IMR-90 (cell line): ENCODE results near the gene IKZF4. TPM values are rescaled to one million over a fixed set of nuclear protein-coding genes. Genes with fewer than 3 reads are reported as not detected.
A peak's percentile ranks its signal among the peaks of the same experiment; 100 is the strongest.

Source experiments
- ATAC-seq: fragments of 200-7000 bp; cut with Tn5 transposase; 2 replicates; pipeline ENCODE4 v1.9.1; 2020; ENCODE audit warnings: low read depth, mild to moderate bottlenecking, moderate library complexity
- BruUV-seq: library from RNA; stranded (reverse); fragments of 400-500 nt; replicated peaks from 2 replicates; lab custom pipeline; 2021; lab: Mats Ljungman, UMichigan
- CTCF ChIA-PET: fragments of 300-600 bp; formaldehyde crosslinking; extraction: SDS; loops from one replicate; lab custom pipeline; 2021; ENCODE audit warnings: antibody characterized with exemption; lab: Yijun Ruan, JAX
- POLR2A ChIA-PET: fragments of 300-600 bp; sonication (Branson Sonifier 250); formaldehyde crosslinking; loops from one replicate; lab custom pipeline; 2022; ENCODE audit warnings: antibody characterized with exemption; ENCODE audit not compliant: unreplicated experiment; lab: Charles Lee
- DNase-seq: peaks from one replicate; pipeline ENCODE4 v3.0.0; 2013
- H2AFZ ChIP-seq: replicated peaks from 2 replicates; pipeline ENCODE3; 2013; ENCODE audit warnings: low read length, mild to moderate bottlenecking; ENCODE audit not compliant: poor library complexity
- H2AK5ac ChIP-seq: 2 replicates; pipeline ENCODE4 v1.6.1; 2013; ENCODE audit warnings: low read depth, low read length, inconsistent platforms
- H2AK9ac ChIP-seq: replicated peaks from 2 replicates; pipeline ENCODE3; 2013; ENCODE audit warnings: mild to moderate bottlenecking, low read depth, low read length, moderate library complexity; ENCODE audit not compliant: poor library complexity
- H2BK120ac ChIP-seq: 2 replicates; pipeline ENCODE4 v1.6.1; 2013; ENCODE audit warnings: low read depth, low read length, inconsistent platforms
- H2BK15ac ChIP-seq: 3 replicates; pipeline ENCODE4 v1.6.1; 2013; ENCODE audit warnings: low read depth, low read length, inconsistent platforms
- H2BK20ac ChIP-seq: 2 replicates; pipeline ENCODE4 v1.6.1; 2013; ENCODE audit warnings: low read depth, mild to moderate bottlenecking, inconsistent platforms, low read length, moderate library complexity
- H2BK5ac ChIP-seq: 2 replicates; pipeline ENCODE4 v1.6.1; 2013; ENCODE audit warnings: mild to moderate bottlenecking, low read depth, low read length, inconsistent platforms; ENCODE audit not compliant: poor library complexity, severe bottlenecking
- H3K14ac ChIP-seq: replicated peaks from 2 replicates; pipeline ENCODE4 v1.6.1; 2013; ENCODE audit warnings: low read depth, low read length, inconsistent platforms
- H3K18ac ChIP-seq: 2 replicates; pipeline ENCODE4 v1.6.1; 2013; ENCODE audit warnings: low read depth, low read length, control low read depth
- H3K23ac ChIP-seq: 2 replicates; pipeline ENCODE4 v1.6.1; 2013; ENCODE audit warnings: low read depth, low read length, inconsistent platforms
- H3K27ac ChIP-seq: 2 replicates; pipeline ENCODE4 v1.5.1; 2013; ENCODE audit warnings: mild to moderate bottlenecking, control low read depth, low read length; ENCODE audit not compliant: insufficient read depth
- H3K27me3 ChIP-seq: 2 replicates; pipeline ENCODE4 v1.6.1; 2013; ENCODE audit warnings: low read length; ENCODE audit not compliant: control insufficient read depth, insufficient read depth
- H3K36me3 ChIP-seq: 2 replicates; pipeline ENCODE4 v1.6.1; 2013; ENCODE audit warnings: low read length, mixed read lengths; ENCODE audit not compliant: control insufficient read depth, insufficient read depth
- H3K4ac ChIP-seq: 2 replicates; pipeline ENCODE4 v1.6.1; 2013; ENCODE audit warnings: low read depth, low read length, inconsistent platforms
- H3K4me1 ChIP-seq: 2 replicates; pipeline ENCODE4 v1.6.1; 2013; ENCODE audit warnings: low read length, mixed read lengths; ENCODE audit not compliant: control insufficient read depth, insufficient read depth
- H3K4me2 ChIP-seq: 2 replicates; pipeline ENCODE4 v1.6.1; 2013; ENCODE audit warnings: low read depth, mild to moderate bottlenecking, control low read depth, low read length, moderate library complexity
- H3K4me3 ChIP-seq: 2 replicates; pipeline ENCODE4 v1.5.1; 2013; ENCODE audit warnings: low read depth, mild to moderate bottlenecking, control low read depth, low read length, moderate library complexity; ENCODE audit not compliant: insufficient read depth
- H3K56ac ChIP-seq: 2 replicates; pipeline ENCODE4 v1.6.1; 2013; ENCODE audit warnings: low read length, inconsistent platforms; ENCODE audit not compliant: insufficient read depth; ENCODE audit errors: extremely low read depth
- H3K79me1 ChIP-seq, 2 experiments: 2 replicates each; pipeline ENCODE4 v1.6.1; 2013; ENCODE audit warnings: low read length in 2 of 2, inconsistent platforms in 1 of 2, low read depth in 1 of 2
- H3K9ac ChIP-seq: 2 replicates; pipeline ENCODE4 v1.6.1; 2013; ENCODE audit warnings: low read depth, low read length, control low read depth
- H3K9me1 ChIP-seq: 2 replicates; pipeline ENCODE4 v1.6.1; 2013; ENCODE audit warnings: low read length, inconsistent platforms; ENCODE audit not compliant: insufficient read depth
- H3K9me3 ChIP-seq: 2 replicates; pipeline ENCODE4 v1.6.1; 2013; ENCODE audit warnings: low read length; ENCODE audit not compliant: control insufficient read depth, insufficient read depth
- H4K20me1 ChIP-seq: 2 replicates; pipeline ENCODE4 v1.6.1; 2013; ENCODE audit warnings: low read length, inconsistent platforms; ENCODE audit not compliant: insufficient read depth
- H4K5ac ChIP-seq: 2 replicates; pipeline ENCODE4 v1.6.1; 2013; ENCODE audit warnings: mild to moderate bottlenecking, low read depth, low read length, control low read depth
- H4K8ac ChIP-seq, 2 experiments: 2 replicates each; pipeline ENCODE4 v1.6.1; 2013; ENCODE audit warnings: low read depth in 2 of 2, low read length in 2 of 2, control low read depth in 1 of 2, inconsistent platforms in 1 of 2
- H4K91ac ChIP-seq: 2 replicates; pipeline ENCODE4 v1.6.1; 2013; ENCODE audit warnings: low read depth, low read length, inconsistent platforms; ENCODE audit not compliant: insufficient read depth
- CEBPB ChIP-seq: IDR thresholded peaks from 2 replicates; pipeline ENCODE4 v1.6.1; 2012; ENCODE audit warnings: low read depth, low read length, improper control_type of control experiment
- CTCF ChIP-seq: conservative IDR thresholded peaks from 2 replicates; pipeline ENCODE4 v1.5.1; 2012; ENCODE audit warnings: mild to moderate bottlenecking, low read depth, low read length, improper control_type of control experiment
- FOS ChIP-seq: fragments of 150-350 bp; IDR thresholded peaks from 2 replicates; pipeline ENCODE4 v1.6.1; 2016; ENCODE audit warnings: low read depth, low read length
- NFE2L2 ChIP-seq: fragments of 150-350 bp; IDR thresholded peaks from 2 replicates; pipeline ENCODE4 v1.6.1; 2016; ENCODE audit warnings: low read depth, mild to moderate bottlenecking, low read length
- RCOR1 ChIP-seq: IDR thresholded peaks from 2 replicates; pipeline ENCODE4 v1.6.1; 2012; ENCODE audit warnings: mild to moderate bottlenecking, low read length, improper control_type of control experiment; ENCODE audit not compliant: insufficient replicate concordance
- WGBS, 2 experiments: methylation state at CpG; one replicate each; pipeline versions ENCODE4 v1.1.5 to v1.1.7; 2013; ENCODE audit warnings: missing lambda C conversion rate in 2 of 2; ENCODE audit not compliant: insufficient read length in 1 of 2; ENCODE audit errors: extremely low coverage in 2 of 2; 5-methylcytosine and 5-hydroxymethylcytosine counted together
- dilution Hi-C: fragments of 300-500 bp; cut with HindIII; formaldehyde crosslinking; loops from one replicate; pipeline ENCODE4 v1.14.3; 2018; ENCODE audit warnings: low sequenced_read_pairs; ENCODE audit not compliant: unreplicated experiment
- in situ Hi-C: fragments of 300-500 bp; cut with MboI; formaldehyde crosslinking; loops from 3 replicates; pipeline ENCODE4 v1.14.3; 2019; ENCODE audit warnings: low sequenced_read_pairs, inconsistent platforms, mixed read lengths
- intact Hi-C: fragments of 100-400 bp; cut with micrococcal nuclease; formaldehyde crosslinking; loops from 2 replicates; pipeline ENCODE4 v1.10.0; 2022
- polyA plus RNA-seq, 3 experiments: library from polyadenylated mRNA; depleted of rRNA; stranded (reverse); fragments of >200 nt; gene quantifications; 2 replicates each; pipeline ENCODE4 v1.2.3, GENCODE V29; 2012; ENCODE audit warnings: low replicate concordance in 1 of 3
- total RNA-seq: library from RNA; depleted of rRNA; stranded (reverse); fragments of >200 nt; gene quantifications from 2 replicates; pipeline ENCODE4 v1.2.3, GENCODE V29; 2012

Gene IKZF4
- total and polyA plus RNA-seq, 2 of the 4 experiments (the other 2 are of a cell fraction), result 1.8 to 7.1 TPM

DNA sequence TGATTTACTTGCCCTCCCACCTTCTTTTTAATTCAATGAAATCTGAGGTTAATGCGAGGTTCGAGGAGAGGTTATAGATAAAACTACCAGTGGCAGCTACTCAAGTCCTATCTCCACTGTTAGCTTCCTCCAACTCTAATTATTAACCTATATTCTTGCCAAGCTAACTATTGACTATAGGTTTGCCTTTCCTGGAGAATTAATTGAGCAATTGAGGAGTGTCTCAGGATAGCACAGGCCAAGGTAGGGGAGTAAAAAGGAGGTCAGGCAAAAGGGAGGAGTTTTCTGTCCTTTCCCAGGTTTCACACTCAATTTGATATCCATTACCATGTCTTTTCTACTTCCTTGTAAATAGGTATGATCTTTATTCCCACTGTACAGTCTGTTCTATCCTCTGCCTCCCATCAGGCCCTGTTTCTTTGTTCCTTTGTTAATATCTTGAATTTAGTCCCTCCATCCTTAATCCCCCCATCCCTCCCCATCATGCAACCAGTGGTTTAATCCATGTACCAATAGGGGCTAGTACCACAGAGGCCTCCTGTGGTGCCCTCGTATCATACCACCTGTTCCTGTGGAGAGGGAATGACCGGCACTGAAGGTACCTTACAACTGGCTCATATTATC is 27.5 kb upstream of the IKZF4 start:
- CTCF ChIA-PET, result interaction anchor here (0.8 kb wide), 1 partner anchor 36 kb away, joined by 5 read pairs; no protein-coding TSS in a partner anchor
- no peaks in the 10 kb centered on the region for H3K9me3 ChIP-seq
- POLR2A ChIA-PET, result no interaction called here
- H3K56ac ChIP-seq, result no peak overlapping the region
- no peak overlapping the region for H3K27ac ChIP-seq
- BruUV-seq, result TSS peak; percentile 71
- H3K4me3 ChIP-seq, result no peak overlapping the region
- H2AK5ac ChIP-seq, result no peak overlapping the region
- H3K4me2 ChIP-seq, result no peak overlapping the region
- no peak overlapping the region for H3K4ac ChIP-seq
- ATAC-seq (no peak), DNase-seq (no peak)
- no peak overlapping the region for H2BK20ac ChIP-seq
- H3K9ac ChIP-seq, result no peak overlapping the region
- no peak overlapping the region for H4K8ac ChIP-seq
- no CpG with 5 or more reads among the region's 4 CpGs for WGBS, 2 experiments
- no peaks in the 10 kb centered on the region; the same call in 1 of the 2 replicates for H4K20me1 ChIP-seq
- in situ Hi-C loops (no loop called here), dilution Hi-C loops (no loop called here), intact Hi-C loops (loop anchor here (10.0 kb wide), 1 partner anchor 111 kb away; the partner anchor contains the start of gene PA2G4)
- no peak overlapping the region for H3K23ac ChIP-seq
- no peak overlapping the region for H2AK9ac ChIP-seq
- no peak overlapping the region for H4K5ac ChIP-seq
- H2BK120ac ChIP-seq, result no peak overlapping the region
- no peak overlapping the region for H2BK5ac ChIP-seq
- H3K27me3 ChIP-seq, result no peaks in the 10 kb centered on the region
- H3K18ac ChIP-seq, result no peak overlapping the region
- peaks cover 40% of the 10 kb centered on the region for H3K36me3 ChIP-seq
- no peak overlapping the region for H2AFZ ChIP-seq
- no peak overlapping the region for H3K14ac ChIP-seq
- H3K4me1 ChIP-seq, result peaks cover 4% of the 10 kb centered on the region
- H4K91ac ChIP-seq, result no peak overlapping the region
- 0 out of 2 replicates have a peak, but pooled peaks cover 4% of the 10 kb centered on the region for H3K9me1 ChIP-seq
- no peak overlapping the region for H2BK15ac ChIP-seq
- peaks cover 5 to 20% of the 10 kb centered on the region in 2 experiments for H3K79me1 ChIP-seq
- TF ChIP-seq CTCF, result no peak
- no peak for TF ChIP-seq FOS
- TF ChIP-seq CEBPB, result no peak
- TF ChIP-seq NFE2L2, result no peak
- no peak for TF ChIP-seq RCOR1
